Measurements from ENCODE around the gene KRT17. TPM values are rescaled to one million over a fixed set of nuclear protein-coding genes. Genes with fewer than 3 reads are reported as not detected.

KRT17 gene
- polyA plus RNA-seq, 3 donors from 2014 or later = not detected

DNA sequence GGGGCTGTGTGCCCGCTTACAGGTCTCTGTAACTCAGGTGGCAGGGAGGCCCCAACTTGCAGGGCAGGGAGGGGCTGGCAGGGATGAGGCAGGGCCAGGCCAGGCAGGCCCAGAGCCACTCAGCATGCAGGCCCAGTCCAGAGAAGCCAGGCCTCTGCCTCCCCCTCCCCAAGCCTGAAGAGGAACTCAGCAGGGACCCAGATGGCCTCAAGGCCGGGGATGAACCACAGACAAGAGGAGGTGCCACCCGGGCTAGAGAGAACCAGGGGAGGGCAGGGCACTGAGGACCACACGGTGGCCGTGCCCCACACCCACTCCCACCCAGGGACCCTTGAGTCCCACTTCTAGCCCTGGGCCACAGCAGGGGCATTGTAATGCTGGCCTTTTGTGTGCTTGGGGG, 34.5 kb upstream of the KRT17 start:
- no peak for DNase-seq

DNA sequence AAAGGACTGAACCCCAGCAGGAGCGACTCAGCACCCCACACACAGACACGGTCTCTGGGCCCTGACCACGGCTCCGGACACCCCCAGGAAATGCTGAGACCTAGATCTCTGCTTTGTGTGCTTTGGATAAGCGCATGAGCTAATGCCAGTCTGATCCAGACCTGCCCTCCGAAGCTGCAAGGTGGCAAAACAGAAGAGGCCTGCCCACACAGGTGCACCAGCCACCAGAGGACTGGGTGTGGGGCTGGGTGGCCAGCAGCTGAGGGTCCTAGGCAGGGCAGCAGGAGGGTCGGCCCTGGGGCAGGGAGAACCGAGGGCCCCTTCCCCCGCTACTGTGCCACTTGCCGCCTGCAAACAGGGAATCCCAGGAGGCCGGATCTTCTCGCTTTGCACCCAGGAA, 33.6 kb upstream of the KRT17 start:
- Mint-ChIP-seq H3K4me1 (no peaks in the 10 kb centered on the region), H3K4me3 (no peak overlapping the region), H3K9me3 (no peaks in the 10 kb centered on the region), H3K36me3 (no peaks in the 10 kb centered on the region), H3K27ac (no peak overlapping the region), H3K27me3 (ENCODE audit: low read depth in 3 of 3) (peaks cover 0 to 4% (median 3%) of the 10 kb centered on the region in 3 donors)
- DNase-seq = no peak

More for the DNA sequence above, 34.5 kb upstream of the KRT17 start:
- Mint-ChIP-seq H3K4me3 (no peak overlapping the region), H3K4me1 (no peaks in the 10 kb centered on the region), H3K36me3 (no peaks in the 10 kb centered on the region), H3K27ac (no peak overlapping the region), H3K27me3 (ENCODE audit: low read depth in 3 of 3) (peaks cover 0 to 4% (median 3%) of the 10 kb centered on the region in 3 donors), H3K9me3 (no peaks in the 10 kb centered on the region)

DNA sequence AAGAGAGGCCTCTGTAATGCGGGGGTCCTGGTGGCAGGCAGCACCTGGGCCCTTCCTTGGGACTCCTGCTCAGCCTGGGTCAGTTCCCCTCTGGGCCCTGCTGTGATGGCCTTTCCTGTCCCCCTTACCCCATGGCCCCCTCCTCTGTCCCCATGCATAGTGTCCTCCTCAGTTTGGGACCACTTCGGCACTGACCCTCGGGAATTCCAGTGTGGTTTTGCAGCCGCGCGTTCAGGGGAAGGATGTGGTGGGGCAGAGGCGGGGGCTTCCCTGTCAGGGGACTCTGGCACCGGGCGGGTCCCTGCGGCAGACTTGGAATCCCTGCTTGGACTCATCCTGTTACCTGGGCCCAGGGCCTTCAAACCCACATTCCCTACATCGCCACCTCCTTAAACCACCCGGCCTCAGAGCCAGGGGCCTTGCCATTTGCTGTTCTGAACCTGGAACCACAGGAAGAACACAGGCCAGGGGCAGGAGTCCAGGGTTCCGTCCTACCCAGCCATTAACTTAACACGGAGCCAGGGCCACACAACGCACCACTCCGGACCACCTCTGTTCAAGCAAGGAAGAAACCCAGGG, 32.9 kb upstream of the KRT17 start:
- Mint-ChIP-seq H3K27ac (no peak overlapping the region), H3K27me3 (ENCODE audit: low read depth in 3 of 3) (peaks cover 0 to 4% (median 3%) of the 10 kb centered on the region in 3 donors), H3K36me3 (no peaks in the 10 kb centered on the region), H3K4me1 (no peaks in the 10 kb centered on the region), H3K9me3 (no peaks in the 10 kb centered on the region), H3K4me3 (no peak overlapping the region)
- no peak for DNase-seq

DNA sequence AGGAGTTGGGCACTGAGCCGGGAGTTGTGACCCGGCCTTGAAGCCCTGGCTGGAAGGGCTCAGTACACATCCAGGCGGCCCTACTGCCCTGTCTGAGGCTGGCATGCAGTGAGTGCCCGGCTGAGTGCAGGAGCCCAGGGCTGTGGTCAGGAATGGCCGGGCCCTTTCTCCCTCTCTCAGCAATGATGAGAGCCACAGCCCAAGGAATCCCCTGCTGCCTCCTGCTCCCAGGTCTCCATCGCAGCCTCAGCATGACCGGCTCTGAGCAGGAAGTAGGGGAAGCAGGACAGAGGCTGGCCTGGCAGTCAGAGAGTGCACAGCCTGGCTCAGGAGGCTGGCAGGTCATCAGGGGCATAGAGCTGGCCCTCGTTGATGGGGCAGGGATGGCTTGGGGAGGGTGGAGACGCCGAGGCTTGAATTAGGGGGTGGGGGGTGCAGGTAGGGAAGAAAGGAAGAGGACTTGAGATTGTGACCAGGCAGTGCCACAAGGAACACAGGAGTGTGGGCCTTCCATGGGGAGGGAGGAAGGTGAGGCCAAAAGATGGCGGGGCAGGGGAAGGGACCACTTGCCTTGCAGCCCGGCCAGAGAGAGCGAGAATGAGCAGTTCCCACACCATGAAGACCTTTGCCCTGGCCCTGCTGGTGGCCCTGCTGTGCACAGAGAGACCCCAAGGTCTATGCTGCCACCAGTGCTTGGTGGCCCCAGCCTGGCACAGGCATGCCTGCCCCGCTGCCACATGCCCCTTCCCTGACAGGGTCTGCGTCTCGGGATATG, 32.1 kb upstream of the KRT17 start:
- Mint-ChIP-seq H3K27ac (no peak overlapping the region), H3K9me3 (no peaks in the 10 kb centered on the region), H3K4me1 (no peaks in the 10 kb centered on the region), H3K4me3 (no peak overlapping the region), H3K27me3 (ENCODE audit: low read depth in 3 of 3) (peaks cover 0 to 6% (median 4%) of the 10 kb centered on the region in 3 donors), H3K36me3 (no peaks in the 10 kb centered on the region)
- no peak for DNase-seq

DNA sequence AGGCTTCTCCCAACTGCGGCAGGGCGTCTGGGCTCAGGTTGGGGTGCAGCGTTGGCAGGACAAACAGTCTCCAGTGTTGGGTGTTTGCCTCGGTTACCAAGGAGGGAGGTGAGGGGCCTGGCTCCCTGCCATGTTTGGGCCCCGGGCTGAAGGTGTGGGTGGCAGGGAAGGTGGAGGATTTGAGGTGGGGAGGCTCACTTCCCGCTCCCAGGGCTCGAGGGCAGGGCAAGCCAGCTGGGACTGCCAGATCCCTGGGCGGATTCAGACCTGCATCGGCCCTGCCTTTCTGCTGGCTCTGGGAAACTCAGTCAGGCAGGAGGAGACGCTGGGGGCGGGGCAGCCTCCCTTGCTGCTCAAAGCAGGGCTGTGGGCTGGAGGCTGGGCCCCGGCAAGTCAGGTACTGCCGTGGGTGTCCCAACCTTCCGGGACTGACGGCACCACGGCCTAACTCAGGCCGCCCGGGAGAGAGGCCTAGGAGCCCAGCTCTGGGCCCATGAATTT, 31.3 kb upstream of the KRT17 start:
- Mint-ChIP-seq H3K36me3 (no peaks in the 10 kb centered on the region), H3K9me3 (no peaks in the 10 kb centered on the region), H3K27me3 (ENCODE audit: low read depth in 3 of 3) (peaks cover 0 to 6% (median 4%) of the 10 kb centered on the region in 3 donors), H3K27ac (no peak overlapping the region), H3K4me3 (no peak overlapping the region), H3K4me1 (no peaks in the 10 kb centered on the region)
- DNase-seq = no peak

DNA sequence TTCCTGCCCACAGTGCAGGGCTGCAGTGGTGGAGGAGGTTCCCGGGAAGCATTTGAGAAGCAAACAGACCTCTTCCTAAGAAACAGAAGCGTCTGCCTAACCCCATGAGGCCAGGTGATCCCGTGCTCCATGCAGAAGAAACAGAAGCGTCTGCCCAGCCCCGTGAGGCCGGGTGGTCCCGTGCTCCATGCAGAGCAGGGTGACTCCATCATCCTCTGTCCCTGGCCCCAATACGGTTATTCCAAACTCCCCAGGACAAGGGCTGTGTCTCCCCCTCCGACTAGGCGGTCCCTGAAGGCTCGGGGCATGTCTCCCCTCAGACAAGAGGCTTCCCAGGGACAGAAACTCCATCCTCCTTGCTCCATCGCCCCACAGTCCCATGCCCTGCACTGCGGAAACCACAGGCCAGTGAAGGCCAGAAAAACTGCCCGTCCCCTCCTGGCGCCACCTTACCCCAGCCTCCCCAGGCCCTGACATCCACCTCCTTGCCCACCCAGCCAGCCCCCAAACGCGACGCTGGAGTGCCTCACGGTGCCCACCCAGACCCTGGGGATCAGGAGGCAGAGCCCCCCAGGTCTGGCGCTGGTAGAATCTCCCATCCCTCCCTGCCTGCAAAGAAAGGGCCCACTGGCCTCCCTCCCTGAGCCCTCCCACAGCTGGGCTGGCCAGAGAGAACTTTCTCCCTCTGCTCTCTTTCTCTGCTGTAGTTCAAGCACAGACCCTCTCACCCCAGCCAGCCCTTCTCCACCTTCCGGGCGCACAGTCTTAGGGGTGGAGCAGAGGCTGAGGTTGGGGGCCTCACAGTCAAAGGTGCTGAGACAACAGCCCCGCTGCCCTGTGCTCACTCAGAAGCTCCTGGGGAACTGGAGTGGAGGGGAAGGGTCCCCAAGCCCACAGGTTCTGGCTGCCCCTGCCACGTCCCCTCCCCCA, 30.6 kb upstream of the KRT17 start:
- no peaks in the 10 kb centered on the region for H3K4me1 Mint-ChIP-seq
- no peak overlapping the region for H3K4me3 Mint-ChIP-seq
- H3K27ac Mint-ChIP-seq = no peak overlapping the region
- H3K36me3 Mint-ChIP-seq = no peaks in the 10 kb centered on the region
- no peaks in the 10 kb centered on the region for H3K9me3 Mint-ChIP-seq
- peaks cover 0 to 6% (median 4%) of the 10 kb centered on the region in 3 donors for H3K27me3 Mint-ChIP-seq (ENCODE audit: low read depth in 3 of 3)
- no peak for DNase-seq

DNA sequence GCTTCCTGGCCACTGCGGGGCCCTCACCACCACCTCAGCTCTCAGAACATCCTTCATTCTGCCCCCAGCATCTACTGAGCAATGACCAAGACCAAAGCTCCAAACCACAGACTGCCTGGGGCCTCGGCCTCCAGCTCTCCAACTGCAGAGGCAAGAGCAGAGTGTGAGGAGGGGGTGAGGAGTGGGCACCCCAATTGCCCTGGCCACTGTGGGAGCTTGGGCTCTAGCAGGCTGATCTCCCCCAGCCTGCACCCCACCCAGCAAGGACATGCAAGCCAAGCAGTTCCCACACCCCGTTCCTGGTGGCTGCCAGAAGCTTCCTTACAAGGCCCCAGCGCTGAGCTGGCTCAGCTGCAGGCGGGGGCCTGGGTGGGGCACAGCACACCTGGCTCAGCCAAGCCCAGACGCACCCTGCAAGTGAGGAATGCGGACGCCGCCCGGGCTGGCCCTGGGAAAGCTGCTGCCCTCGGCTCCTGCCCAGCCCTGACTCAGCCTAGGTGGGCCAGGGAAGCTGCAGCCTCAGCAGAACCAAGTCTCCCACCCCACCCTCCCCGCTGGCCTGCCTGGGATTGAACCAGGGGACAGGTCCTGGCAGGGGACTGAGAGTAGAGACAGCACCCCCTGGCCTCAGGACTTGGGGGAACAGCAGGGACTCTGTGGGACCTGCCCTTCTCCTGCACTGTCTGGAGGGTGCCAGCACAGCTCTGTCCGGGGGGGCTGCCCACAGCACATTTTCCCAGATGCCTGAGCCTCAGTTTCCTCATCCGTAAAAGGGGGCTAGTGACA, 29.7 kb upstream of the KRT17 start:
- H3K9me3 Mint-ChIP-seq = no peaks in the 10 kb centered on the region

DNA sequence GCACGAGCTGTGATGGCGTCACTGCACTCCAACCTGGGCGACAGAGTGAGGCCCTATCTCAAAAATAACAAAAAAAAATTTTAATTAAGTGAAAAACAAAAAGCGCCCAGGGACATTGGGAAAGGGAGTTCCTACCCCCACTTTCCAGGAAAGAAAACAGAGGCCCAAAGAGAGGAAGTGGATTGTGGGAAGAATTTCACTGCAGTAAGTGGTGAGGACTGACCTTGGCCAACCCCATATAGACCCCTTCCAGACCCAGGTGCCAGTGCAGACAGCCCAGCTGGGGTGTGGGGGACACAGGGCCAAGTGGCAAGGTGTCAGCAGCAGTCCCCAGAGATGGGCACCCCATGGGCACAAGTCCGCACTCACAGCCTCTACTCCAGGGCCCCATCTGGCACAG, 29.0 kb upstream of the KRT17 start:
- H3K9me3 Mint-ChIP-seq = no peaks in the 10 kb centered on the region
- peaks cover 0 to 9% (median 4%) of the 10 kb centered on the region in 3 donors for H3K27me3 Mint-ChIP-seq (ENCODE audit: low read depth in 3 of 3)
- no peak overlapping the region for H3K27ac Mint-ChIP-seq
- no peaks in the 10 kb centered on the region for H3K36me3 Mint-ChIP-seq
- H3K4me1 Mint-ChIP-seq = peaks cover 4 to 6% of the 10 kb centered on the region in 2 donors
- no peak overlapping the region for H3K4me3 Mint-ChIP-seq
- DNase-seq = no peak

More for the DNA sequence above, 29.7 kb upstream of the KRT17 start:
- H3K4me1 Mint-ChIP-seq = no peaks in the 10 kb centered on the region
- no peak for DNase-seq
- no peak overlapping the region for H3K4me3 Mint-ChIP-seq
- peaks cover 0 to 6% (median 2%) of the 10 kb centered on the region in 3 donors for H3K27me3 Mint-ChIP-seq (ENCODE audit: low read depth in 3 of 3)
- H3K36me3 Mint-ChIP-seq = no peaks in the 10 kb centered on the region
- no peak overlapping the region for H3K27ac Mint-ChIP-seq

DNA sequence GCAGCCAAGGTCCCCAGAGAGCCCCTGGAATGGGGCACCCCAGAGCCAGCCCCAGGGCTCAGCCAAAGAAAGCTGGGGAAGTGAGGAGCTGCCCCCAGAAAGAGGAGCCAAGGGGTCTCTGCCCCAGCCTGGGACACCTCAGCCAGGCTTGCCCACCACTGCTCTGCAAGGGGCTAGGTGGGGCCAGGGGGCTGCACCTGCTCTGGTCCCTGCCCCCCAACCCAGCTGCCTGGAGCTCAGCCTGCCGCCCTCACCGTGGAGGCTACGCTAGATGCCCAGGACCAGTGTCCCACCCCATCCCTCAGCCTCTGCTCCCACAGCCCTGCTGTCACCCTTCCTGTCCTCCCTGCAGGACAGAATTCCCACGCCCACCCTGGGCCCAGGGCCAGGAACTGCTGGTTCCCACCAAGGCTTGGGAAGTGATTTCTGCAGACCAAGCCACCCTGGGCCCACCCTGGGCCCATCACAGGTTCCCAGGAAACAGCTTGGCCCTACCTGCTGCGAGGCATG, 28.1 kb upstream of the KRT17 start:
- Mint-ChIP-seq H3K36me3 (no peaks in the 10 kb centered on the region), H3K4me1 (peaks cover 10 to 12% of the 10 kb centered on the region in 2 donors), H3K9me3 (no peaks in the 10 kb centered on the region), H3K27ac (no peak overlapping the region), H3K4me3 (no peak overlapping the region), H3K27me3 (ENCODE audit: low read depth in 3 of 3) (peaks cover 0 to 7% (median 6%) of the 10 kb centered on the region in 3 donors)
- DNase-seq = no peak

DNA sequence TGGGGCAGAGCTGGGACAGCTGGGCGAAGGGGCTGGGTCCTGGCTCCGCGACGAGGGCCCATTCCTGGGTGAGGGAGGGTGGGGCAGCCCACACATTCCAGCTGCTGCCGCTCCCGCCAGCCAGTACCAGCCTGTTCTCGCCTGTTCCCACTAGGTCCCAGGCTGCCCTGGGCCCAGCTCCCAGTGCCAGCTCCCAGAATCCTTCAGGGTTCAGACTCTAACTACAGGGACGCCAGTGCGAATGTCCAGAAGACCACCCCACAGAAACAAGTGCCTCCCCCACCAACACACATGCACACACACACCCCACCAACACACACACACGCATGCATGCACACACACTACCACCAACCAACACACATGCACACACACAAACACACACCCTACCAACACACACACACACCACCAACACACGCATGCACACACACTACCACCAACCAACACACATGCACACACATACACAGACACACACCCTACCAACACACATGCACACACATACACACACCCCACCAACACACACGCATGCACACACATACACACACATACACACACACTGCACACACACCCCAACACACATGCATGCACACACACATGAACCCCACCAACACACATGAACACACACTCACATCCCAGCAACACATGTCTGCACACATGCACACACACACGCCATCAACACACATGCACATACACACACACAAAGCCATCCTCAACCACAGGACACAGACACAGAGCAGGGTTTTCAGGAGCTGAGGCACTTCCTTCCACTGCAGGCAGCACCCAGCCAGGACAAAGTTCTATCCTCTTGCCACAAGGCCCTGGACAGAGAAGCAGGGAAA, 27.5 kb upstream of the KRT17 start:
- peaks cover 0 to 6% (median 5%) of the 10 kb centered on the region in 3 donors for H3K27me3 Mint-ChIP-seq (ENCODE audit: low read depth in 3 of 3)
- no peaks in the 10 kb centered on the region for H3K36me3 Mint-ChIP-seq
- H3K4me1 Mint-ChIP-seq = peaks cover 10 to 12% of the 10 kb centered on the region in 2 donors
- no peaks in the 10 kb centered on the region for H3K9me3 Mint-ChIP-seq
- H3K27ac Mint-ChIP-seq = no peak overlapping the region
- H3K4me3 Mint-ChIP-seq = no peak overlapping the region
- DNase-seq = no peak

DNA sequence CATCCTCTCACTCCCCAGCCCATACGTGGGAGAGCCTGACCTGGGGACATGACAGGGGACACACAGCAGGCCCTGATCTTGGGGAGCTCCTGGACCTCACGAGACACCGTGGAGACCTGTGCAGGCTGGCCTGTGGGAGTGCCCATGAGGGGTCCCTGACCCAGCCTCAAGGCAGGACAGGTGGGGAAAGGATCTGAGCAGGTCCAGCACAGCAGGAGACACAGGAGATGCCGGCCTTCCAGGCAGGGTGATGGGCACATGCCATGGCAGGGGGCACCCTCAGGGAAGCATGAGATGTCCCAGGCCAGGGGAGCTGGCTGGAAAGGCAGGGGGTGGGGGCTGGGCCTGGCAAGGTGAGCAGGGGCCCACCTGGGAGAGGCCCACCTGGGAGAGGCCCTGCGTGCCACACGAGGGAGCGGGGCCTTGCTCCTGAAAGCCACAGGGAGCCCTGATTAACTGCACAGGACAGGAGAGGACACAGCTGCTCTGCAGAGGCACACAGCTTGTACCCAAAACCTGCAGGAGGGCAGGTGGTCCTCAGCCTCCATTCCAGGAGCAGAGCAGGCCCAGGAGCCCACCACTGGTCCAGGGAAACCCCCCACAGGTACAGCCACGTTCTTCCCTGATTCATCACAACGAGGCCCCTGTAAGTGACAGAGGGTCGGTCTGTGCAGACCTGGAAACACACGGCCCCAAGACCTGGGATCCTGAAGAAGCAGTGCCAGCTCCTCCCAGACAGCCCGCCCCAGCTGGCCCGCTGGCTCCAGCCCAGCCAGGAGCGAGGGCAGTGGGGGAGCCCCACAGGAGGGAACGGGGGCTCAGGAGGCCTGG, 26.6 kb upstream of the KRT17 start:
- Mint-ChIP-seq H3K4me1 (peaks cover 10 to 12% of the 10 kb centered on the region in 2 donors), H3K4me3 (no peak overlapping the region), H3K27me3 (ENCODE audit: low read depth in 3 of 3) (peaks cover 0 to 6% (median 5%) of the 10 kb centered on the region in 3 donors), H3K36me3 (no peaks in the 10 kb centered on the region), H3K27ac (no peak overlapping the region), H3K9me3 (no peaks in the 10 kb centered on the region)
- no peak for DNase-seq

Measured in immature natural killer cell (primary cell).